MM.1S (cell line): ENCODE data around the gene LRRC1.

Experiments
- DNase-seq: peaks from one replicate; pipeline ENCODE4 v3.0.0-alpha.2; 2015
- H2AFZ ChIP-seq: fragments of 300-600 bp; sonication (generic); 2 replicates; pipeline ENCODE4 v1.6.0; 2016; ENCODE audit warnings: antibody characterized with exemption, low read length
- H3F3A ChIP-seq: fragments of 300-600 bp; sonication (generic); 2 replicates; pipeline ENCODE4 v1.6.1; 2016; ENCODE audit warnings: mild to moderate bottlenecking, antibody characterized with exemption, low read length, moderate library complexity, mixed read lengths; ENCODE audit not compliant: insufficient read depth
- H3K27ac ChIP-seq: fragments of 300-600 bp; sonication (generic); 2 replicates; pipeline ENCODE4 v1.5.1; 2016; ENCODE audit warnings: mild to moderate bottlenecking, low read length
- H3K27me3 ChIP-seq: fragments of 300-600 bp; sonication (generic); replicated peaks from 2 replicates; pipeline ENCODE4 v1.6.0; 2016; ENCODE audit warnings: low read length; ENCODE audit not compliant: insufficient read depth
- H3K36me3 ChIP-seq: fragments of 300-600 bp; sonication (generic); replicated peaks from 2 replicates; pipeline ENCODE4 v1.6.1; 2016; ENCODE audit warnings: mild to moderate bottlenecking, low read length, mixed read lengths; ENCODE audit not compliant: insufficient read depth
- H3K4me1 ChIP-seq: fragments of 300-600 bp; sonication (generic); 2 replicates; pipeline ENCODE4 v1.6.1; 2016; ENCODE audit warnings: low read length, mixed read lengths
- H3K4me2 ChIP-seq: fragments of 300-600 bp; sonication (generic); 2 replicates; pipeline ENCODE4 v1.6.0; 2016; ENCODE audit warnings: low read depth, low read length
- H3K4me3 ChIP-seq: fragments of 300-600 bp; sonication (generic); 2 replicates; pipeline ENCODE4 v1.5.1; 2016; ENCODE audit warnings: low read length, mixed read lengths
- H3K79me2 ChIP-seq: fragments of 300-600 bp; sonication (generic); 2 replicates; pipeline ENCODE4 v1.6.1; 2016; ENCODE audit warnings: mixed run types, low read length, mixed read lengths
- H3K9ac ChIP-seq: fragments of 300-600 bp; sonication (generic); 2 replicates; pipeline ENCODE4 v1.6.1; 2016; ENCODE audit warnings: low read length, mixed read lengths
- H3K9me2 ChIP-seq: fragments of 300-600 bp; sonication (generic); replicated peaks from 2 replicates; pipeline ENCODE4 v1.6.1; 2016; ENCODE audit warnings: mild to moderate bottlenecking, low read length, mixed read lengths; ENCODE audit not compliant: insufficient read depth
- H3K9me3 ChIP-seq: fragments of 300-600 bp; sonication (generic); replicated peaks from 2 replicates; pipeline ENCODE4 v1.6.1; 2016; ENCODE audit warnings: mild to moderate bottlenecking, low read length, mixed read lengths; ENCODE audit not compliant: insufficient read depth
- H4K20me1 ChIP-seq: fragments of 300-600 bp; sonication (generic); 2 replicates; pipeline ENCODE4 v1.6.1; 2016; ENCODE audit warnings: mild to moderate bottlenecking, low read length, moderate library complexity, mixed read lengths; ENCODE audit not compliant: insufficient read depth
- CTCF ChIP-seq: fragments of 300-600 bp; sonication (generic); IDR thresholded peaks from 2 replicates; pipeline ENCODE4 v1.5.1; 2016; ENCODE audit warnings: antibody characterized with exemption, low read length, mixed read lengths
- EZH2 ChIP-seq: fragments of 300-600 bp; sonication (generic); optimal IDR thresholded peaks from 2 replicates; pipeline ENCODE3; 2017; ENCODE audit warnings: low read depth, mild to moderate bottlenecking, antibody characterized with exemption, low read length, mixed read lengths
- EZH2phosphoT487 ChIP-seq: fragments of 300-600 bp; sonication (generic); IDR thresholded peaks from 2 replicates; pipeline ENCODE4 v1.6.1; 2018; ENCODE audit warnings: antibody characterized with exemption, low read length

LRRC1 gene

GRCh38 chr6:53818858-53819609, 24.2 kb downstream of the LRRC1 start:
- no peaks in the 10 kb centered on the region for H3K9me3 ChIP-seq
- no peak overlapping the region for H3K9ac ChIP-seq
- no peak for TF ChIP-seq EZH2phosphoT487
- no peak for TF ChIP-seq CTCF
- TF ChIP-seq EZH2: no peak
- no peak overlapping the region for H3K4me2 ChIP-seq
- H3K4me3 ChIP-seq: no peak overlapping the region
- H3K4me1 ChIP-seq: peaks cover 20% of the 10 kb centered on the region
- H3F3A ChIP-seq: no peaks in the 10 kb centered on the region
- H2AFZ ChIP-seq: no peak overlapping the region
- H4K20me1 ChIP-seq: no peaks in the 10 kb centered on the region
- H3K27me3 ChIP-seq: no peaks in the 10 kb centered on the region
- H3K27ac ChIP-seq: no peak overlapping the region
- DNase-seq: no peak
- no peaks in the 10 kb centered on the region for H3K9me2 ChIP-seq
- H3K36me3 ChIP-seq: no peaks in the 10 kb centered on the region
- H3K79me2 ChIP-seq: peaks cover 97% of the 10 kb centered on the region

GRCh38 chr6:53822401-53823125, 27.8 kb downstream of the LRRC1 start:
- no peak overlapping the region for H3K4me3 ChIP-seq

GRCh38 chr6:53824714-53825113, 29.9 kb downstream of the LRRC1 start:
- Histone ChIP-seq H3K4me2 (peak overlapping the region; percentile 56; the same call in 1 of the 2 replicates), H3K9ac (no peak overlapping the region), H3K4me1 (peaks cover 30% of the 10 kb centered on the region), H3K36me3 (no peaks in the 10 kb centered on the region), H3K9me2 (no peaks in the 10 kb centered on the region), H3F3A (no peaks in the 10 kb centered on the region), H3K79me2 (peaks cover 98% of the 10 kb centered on the region), H3K27me3 (no peaks in the 10 kb centered on the region), H3K4me3 (no peak overlapping the region), H2AFZ (no peak overlapping the region), H3K27ac (no peak overlapping the region), H4K20me1 (no peaks in the 10 kb centered on the region), H3K9me3 (no peaks in the 10 kb centered on the region)
- no peak for DNase-seq
- TF ChIP-seq CTCF (no peak), EZH2phosphoT487 (no peak), EZH2 (no peak)

More at GRCh38 chr6:53822401-53823125, 27.8 kb downstream of the LRRC1 start:
- DNase-seq: no peak
- H3K4me2 ChIP-seq: no peak overlapping the region
- TF ChIP-seq EZH2 (no peak), EZH2phosphoT487 (no peak), CTCF (no peak)
- no peaks in the 10 kb centered on the region for H4K20me1 ChIP-seq
- H2AFZ ChIP-seq: no peak overlapping the region
- no peaks in the 10 kb centered on the region for H3K9me2 ChIP-seq
- no peaks in the 10 kb centered on the region for H3F3A ChIP-seq
- H3K27me3 ChIP-seq: no peaks in the 10 kb centered on the region
- H3K4me1 ChIP-seq: peaks cover 35% of the 10 kb centered on the region
- no peaks in the 10 kb centered on the region for H3K36me3 ChIP-seq
- peaks cover 98% of the 10 kb centered on the region for H3K79me2 ChIP-seq
- no peak overlapping the region for H3K27ac ChIP-seq
- no peaks in the 10 kb centered on the region for H3K9me3 ChIP-seq
- H3K9ac ChIP-seq: no peak overlapping the region
